ENCODE measurements around the gene TNFRSF8.

TNFRSF8 gene

DNA sequence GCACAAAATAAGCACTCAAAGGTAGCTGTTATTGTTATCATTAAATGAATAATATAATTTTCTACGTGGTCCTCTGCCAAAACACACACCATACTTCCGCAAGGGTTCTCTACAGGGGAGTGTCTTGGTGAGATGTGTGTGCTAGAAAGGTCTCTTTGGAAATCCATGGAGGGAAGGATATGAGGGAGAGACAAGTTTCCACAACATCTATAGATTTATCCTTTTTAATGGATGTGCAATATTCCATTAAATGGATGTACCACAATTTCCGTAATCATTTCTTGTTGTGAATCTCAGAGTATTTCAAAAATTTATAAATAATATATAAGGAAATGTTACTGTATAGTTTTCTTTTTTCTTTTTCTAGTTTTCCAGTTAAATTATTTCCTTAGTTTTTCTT lies 2.6 kb upstream of the TNFRSF8 start:
- no peak for DNase-seq (ENCODE audit: low spot score)

DNA sequence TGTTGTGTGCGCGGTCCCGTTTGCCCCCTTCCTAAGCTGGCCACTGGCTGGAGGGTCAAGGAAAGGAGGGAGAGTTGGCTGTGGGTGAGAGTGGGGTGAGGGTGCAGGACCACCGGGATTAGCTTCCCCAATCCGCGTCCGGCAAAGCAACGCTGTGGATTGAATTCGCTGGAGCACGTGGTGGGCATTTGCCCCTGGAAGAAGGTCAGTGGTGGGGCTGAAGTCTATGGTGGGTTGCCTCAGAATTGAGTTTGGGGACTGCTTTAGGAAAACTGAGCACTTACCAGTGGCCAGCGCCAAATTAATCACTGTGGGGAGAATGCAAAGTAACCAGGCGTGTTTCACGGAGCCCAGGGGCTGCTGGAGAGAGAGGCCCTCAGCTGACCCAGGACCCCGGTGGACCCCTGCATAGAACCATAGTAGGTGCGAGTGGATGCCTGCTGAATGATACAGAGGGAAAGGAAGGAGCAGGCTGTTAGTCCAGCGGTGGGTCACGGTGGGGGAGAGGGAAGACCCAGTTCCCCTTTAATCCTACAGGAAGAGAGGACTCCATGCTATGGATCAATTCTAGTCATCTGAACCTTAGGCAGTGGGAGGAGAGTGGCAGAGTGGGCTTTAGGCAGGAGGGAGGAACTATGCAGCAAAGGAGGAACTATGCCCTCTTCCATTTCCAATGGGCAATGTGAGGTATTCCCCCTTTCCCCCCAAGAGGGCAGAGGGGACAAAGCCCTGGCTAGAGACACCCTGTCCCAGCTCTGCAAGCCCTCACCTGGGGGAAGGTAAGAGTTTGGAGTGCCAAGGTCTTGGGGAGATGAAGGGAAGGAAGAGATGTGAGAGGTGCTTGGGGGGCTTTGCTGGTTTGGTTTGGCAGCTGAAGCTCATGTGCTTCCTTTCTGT lies 1.2 kb downstream of the TNFRSF8 start:
- no peak for DNase-seq (ENCODE audit: low spot score)

DNA sequence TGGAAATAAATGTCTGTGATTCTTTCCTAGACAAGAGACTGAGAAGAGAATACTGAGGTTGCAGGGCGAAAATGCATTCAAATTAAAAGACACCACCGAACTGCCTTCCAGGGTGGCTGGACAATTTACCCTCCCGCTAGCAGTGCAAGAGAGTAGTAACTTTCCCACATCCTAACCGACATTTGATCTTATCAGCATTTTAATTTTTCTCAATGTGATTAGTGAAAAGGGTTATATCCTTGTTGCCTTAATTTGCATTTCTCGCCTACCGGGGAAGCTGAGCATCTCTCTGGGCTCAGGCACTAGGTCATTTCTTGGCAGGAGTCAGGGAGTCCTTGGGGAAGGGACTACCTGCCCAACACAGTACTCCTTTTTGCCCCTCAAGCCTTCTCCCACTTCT lies 2.8 kb downstream of the TNFRSF8 start:
- no peak for DNase-seq (ENCODE audit: low spot score)

DNA sequence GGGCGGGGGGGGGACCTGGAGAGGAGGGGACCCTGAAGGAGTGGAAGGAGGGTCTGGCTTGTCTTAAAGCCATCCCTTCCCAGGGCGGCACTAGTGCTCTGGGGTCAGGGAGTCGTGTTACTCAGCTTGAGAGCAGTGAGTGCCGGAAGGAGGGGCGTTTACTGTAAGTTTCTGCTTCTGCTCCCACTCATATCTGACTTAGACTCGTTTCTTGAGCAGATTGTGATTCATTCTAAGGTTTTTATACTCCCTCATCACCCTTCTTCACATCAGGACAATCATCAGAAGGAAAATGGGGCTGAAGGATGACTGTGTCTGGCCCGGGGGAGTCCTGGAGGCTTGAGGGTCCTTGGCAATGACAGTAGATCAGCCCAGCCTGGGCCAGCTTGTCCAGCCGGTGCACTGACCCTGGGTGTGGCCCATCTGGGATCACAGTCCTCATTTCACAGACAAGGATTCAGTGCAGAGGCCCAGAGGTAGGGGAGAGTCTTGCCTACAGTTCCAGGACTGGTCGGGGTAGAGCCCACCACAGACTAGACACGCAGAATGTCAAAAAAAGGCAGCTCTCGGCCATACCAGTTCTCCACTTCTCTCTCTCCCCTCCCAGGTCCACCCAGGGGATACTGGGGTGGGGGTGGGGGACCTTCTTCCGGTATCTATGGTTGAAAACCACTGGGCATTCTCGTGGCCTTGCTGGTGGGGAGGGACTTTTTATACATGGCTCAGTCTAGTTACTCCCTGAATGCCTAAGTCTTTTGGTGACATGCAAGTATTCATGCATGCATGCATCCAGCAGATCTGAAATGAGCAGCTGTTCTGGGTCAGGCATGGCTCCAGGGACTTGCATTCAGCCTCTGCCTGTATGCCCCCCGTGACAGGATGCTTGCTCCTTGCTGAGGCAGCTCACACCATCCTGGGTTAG lies 5.1 kb downstream of the TNFRSF8 start:
- no peak for DNase-seq (ENCODE audit: low spot score)

DNA sequence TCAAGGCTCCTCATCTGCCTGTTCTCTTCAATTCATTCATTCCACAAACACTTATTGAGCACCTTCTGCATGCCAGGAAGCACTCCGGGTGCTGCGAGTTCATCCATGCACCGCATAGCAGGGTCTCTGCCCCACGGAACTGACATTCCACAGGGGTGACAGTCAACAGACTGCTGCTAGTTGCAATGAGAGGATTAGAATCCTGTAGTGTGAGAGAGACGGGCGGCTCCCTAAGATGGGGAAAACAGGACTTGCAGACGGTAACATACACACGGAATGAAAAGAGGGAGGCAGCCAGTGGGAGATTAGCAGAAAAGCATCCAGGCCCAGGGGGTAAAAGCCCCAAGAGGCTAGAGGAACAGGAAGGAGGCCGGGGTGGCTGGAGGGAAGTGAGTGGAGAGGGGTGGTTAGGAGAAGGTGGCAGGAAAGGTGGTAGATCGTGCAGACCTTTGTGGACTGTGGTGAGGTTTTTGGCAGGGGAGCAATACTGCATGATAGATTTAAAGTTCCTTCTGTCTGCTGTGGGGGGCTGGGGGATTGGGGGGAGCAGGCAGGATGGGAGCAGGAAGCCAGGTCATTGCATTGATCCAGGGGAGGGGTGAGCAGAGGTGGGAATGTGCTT lies 6.6 kb downstream of the TNFRSF8 start:
- DNase-seq (ENCODE audit: low spot score): no peak

DNA sequence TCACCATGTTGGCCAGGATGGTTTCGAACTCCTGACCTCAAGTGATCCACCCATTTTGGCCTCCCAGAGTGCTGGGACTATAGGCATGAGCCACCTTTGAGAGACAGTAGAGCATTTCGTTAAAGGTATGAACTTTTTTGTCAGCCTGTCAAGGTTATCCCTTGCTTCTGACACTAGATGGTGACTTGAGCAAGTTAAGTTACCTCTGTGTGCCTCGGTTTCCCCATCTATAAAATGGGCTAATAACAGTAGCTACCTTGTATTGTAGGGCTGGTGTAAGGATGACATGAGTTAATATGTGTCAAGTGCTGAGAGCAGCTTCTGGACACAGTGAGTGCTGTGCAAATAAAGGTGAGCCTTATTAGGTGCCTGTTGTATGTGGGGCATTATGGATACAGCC lies 8.8 kb downstream of the TNFRSF8 start:
- no peak for DNase-seq (ENCODE audit: low spot score)

DNA sequence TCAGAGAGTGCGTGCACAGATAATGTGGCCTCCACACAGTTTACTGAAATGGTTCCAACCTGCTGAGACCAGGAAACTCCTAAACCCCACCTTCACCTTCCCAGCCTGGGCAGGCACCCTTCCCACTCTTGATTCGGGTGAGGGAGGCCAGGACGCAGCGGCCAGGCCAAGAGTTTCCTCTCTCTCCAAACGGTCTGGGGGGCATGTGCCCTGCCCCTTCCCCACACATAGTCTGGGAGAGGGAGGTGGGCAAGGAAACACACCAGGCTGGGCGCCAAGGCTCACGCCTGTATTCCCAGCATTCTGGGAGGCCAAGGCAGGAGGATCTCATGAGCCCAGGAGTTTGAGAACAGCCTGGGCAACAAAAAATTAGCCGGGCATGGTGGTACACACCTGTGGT lies 9.6 kb downstream of the TNFRSF8 start:
- no peak for DNase-seq (ENCODE audit: low spot score)

DNA sequence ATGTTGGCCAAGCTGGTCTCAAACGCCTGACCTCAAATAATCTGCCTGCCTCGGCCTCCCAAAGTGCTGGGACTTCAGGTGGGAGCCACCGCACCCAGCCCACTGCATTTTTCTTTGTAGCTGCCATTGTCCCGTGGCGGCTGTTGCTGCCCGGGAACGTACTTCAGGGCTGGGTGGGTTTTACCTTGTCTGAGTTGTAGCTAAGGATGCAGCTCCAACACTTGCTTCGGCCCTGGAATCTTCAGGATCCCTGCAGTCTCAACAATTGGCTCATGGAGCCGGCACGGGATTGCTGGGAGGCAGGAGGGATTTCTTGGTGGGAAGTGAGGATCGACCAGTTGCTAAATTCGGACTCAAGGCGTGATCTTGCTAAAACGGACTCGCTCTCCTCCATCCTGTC lies 10.7 kb downstream of the TNFRSF8 start:
- no peak for DNase-seq (ENCODE audit: low spot score)

DNA sequence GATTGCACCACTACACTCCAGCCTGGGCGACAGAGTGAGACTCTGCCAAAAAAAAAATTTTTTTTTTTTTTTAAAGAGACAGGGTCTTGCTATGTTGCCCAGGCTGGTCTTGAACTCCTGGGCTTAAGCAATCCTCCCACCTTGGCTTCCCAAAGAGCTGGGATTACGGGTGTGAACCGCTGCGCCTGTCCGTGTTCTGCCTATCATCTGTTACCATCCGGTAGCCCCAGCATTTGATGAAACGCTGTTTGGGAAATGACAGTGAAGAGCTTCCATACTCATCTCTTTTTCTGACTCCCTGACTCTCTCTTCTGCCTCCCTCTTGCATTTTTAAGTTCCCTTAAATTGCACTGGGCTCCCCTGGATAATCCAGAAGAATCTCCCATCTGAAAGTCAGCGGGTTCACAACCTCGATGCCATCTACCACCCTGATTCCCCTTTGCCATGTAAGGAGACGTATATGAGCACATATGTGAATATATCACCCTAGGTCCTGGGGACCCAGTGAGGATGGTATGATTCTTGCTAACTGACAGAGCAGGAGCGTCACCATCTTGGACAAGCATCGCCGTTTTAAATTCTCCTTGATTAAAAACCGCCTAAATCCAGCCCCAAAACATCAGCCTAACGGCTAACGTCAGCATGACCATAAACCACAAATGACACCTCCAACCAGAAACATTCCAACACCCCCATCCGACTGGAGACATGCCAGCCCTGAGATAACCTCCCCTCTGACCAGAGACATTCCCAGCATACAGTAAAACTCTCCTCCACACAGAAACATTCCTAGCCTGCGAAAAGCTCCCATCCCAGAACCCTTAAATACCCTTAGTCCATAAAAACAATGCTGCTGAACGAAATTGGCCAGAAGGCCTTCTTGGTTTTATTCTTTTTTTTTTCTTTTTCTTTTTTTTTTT lies 12.4 kb downstream of the TNFRSF8 start:
- no peak for DNase-seq (ENCODE audit: low spot score)

DNA sequence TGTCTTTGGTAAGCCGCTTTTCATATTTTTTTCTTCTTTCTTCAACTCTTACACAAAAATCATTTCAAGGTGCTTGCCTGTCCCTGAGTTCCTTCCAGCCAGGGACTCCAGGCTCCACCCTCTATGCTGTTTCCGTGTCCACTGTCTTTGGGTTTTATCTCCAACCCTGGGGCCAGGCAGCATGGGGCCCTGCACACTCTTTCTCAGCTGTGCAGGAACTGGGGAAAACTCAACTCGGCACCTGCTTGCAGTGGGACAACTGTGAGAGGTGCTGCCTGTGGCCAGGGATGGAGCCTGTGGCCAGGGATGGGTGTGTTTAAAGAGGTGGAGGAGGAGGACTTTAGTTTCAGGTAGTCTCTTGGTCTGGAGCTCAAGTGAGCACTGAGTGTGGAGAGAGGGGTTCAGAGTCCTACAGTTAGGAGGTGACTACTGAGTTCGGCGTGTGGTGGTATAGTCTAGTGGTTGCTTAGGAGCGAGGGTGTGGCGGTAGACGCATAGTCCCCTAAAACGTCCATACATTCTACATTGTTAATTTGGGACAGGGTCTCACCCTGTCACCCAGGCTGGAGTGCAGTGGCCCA lies 13.4 kb downstream of the TNFRSF8 start:
- no peak for DNase-seq (ENCODE audit: low spot score)

DNA sequence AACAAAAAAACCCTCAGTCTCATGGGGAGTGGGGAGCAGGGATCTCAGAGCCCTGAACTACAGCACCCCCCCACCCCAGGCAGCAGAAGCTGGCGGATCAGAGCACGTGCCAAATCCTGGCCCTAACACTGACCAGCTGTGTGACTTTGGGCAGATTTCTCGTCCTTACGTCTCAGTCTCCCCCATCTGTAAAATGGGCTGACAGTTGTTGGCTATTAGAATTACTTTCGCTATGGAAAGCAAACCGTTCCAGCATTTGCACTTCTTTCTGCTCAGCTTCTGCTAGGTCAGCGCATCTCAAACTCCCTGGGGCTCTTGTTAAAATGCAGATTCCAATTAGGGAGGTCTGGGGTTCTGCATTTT lies 15.5 kb downstream of the TNFRSF8 start:
- DNase-seq (ENCODE audit: low spot score): no peak

DNA sequence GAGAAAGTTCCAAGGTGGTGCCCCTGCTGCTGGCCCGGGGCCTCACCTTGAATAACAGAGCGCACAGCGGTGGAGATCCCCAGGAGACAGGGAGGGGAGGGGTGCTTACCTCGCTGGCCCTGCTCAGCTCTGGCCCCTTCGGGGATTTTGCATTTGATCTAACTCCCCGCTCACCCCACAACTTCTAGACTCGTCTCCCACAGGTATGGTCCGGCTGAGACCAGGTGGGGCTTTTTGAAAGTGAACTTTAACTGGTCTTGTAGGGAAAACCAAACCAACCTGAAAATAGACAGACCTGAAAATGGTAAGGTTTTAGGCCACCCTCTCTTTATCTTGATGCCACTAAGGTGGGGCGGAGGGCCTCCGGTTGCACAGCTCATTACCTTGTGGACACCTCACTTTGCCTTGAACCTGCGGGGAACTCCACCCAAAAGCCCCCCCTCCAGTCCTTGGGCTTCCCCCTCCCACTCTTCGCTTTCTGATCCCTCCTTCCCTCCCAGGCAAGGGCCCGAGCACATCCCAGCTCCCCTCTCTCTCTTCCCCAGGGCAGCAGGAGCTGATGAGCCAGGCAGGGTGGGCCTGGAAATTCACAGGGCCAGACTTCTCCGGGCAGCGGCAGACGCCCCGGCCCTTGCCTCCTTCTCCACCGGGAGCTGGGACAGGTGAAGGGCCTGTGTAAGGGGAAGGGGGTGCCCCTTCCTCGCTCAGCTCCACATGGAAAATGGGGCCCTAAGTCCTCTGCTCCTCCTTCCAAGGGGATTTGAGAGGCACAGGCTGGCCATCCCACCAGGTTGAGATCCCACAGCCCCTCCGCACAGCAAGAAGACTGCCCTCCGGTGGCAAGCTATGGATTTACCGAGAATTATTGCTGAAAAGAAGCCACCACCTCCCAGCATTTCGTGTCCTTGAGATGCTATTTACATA lies 16.1 kb downstream of the TNFRSF8 start:
- DNase-seq (ENCODE audit: low spot score): peak; percentile 11

DNA sequence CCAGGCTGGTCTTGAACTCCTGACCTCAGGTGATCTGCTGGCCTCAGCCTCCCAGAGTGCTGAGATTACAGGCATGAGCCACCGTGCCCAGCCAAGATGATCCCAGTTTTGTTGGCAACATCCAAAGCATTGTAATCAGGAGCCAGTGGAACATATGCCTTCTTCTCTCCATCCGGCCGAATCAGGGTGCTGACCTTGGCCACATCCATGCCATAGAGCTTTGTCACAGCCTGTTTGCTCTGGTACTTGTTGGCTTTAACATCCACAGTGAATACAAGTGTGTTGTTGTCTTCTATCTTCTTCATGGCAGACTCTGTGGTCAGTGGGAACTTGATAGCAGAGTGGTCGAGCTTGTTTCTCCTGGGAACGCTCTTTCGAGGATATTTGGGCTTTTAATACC lies 17.1 kb downstream of the TNFRSF8 start:
- no peak for DNase-seq (ENCODE audit: low spot score)

DNA sequence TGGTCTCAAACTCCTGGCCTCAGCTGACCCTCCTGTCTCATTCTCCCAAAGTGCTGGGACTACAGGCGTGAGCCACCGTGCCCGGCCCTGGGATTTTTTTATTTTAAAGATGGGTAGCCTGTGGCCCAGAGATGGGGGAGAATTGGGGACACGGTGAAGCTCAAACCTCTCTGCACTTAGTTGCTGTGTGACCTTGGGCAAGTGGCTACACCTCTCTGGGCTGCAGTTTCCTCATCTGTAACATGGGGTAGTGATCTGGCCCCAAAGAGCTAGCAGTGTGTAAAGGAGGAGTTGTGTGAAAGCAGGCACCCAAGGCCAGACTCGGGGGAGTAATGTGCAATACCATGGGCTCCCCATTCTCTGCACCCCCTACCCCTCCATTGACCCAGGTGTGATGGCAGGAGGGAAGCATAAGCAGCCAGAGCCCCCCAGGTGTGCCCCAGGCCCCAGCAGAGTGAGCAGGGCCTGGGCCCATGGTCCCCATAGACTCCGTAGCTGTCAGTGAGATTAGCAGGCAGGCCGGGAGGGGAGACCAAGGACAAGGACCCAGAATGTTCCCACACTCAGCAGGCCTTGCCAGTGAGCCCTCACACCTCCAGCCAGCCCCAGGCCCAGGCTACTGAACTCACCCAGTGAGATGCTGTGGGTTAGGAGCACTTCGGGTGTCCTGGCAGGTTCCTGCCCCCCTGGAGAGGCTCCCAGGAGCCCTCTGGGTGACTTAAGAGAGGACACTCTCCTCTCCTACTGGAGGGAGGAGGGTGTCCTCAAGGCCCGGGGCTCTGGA lies 17.9 kb downstream of the TNFRSF8 start:
- DNase-seq (ENCODE audit: low spot score): no peak

DNA sequence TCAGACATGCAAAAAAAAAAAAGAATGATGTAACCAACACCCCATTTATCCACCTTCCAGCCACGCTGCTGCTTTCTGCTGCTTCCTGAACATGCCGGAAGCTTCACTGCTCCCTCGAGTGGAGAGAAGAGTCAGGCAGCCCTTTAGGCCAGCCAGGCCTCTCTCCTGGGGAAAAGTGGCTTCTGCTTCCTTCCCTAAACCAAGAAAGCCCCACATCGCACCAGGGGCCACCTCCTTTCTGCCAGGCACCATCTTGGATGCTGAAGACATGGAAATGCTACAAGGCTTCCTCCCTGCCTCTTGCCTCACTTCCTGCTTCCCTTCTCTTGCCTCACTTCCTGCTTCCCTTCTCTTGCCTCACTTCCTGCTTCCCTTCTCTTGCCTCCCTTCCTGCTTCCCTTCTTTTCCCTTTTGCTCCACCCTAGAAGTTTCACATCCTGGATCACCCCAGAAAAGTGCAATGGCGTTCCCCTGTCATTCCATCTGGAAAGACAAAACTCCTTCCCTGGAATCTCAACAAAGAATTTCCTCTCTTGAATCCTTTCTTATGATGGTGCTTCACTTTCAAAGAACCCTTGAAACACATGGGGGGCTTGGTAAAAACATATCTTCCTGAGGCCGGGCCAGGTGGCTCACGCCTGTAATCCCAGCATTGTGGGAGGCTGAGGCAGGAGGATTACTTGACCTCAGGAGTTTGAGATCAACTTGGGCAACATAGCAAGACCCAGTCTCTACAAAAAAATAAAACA lies 18.7 kb downstream of the TNFRSF8 start:
- no peak for DNase-seq (ENCODE audit: low spot score)

DNA sequence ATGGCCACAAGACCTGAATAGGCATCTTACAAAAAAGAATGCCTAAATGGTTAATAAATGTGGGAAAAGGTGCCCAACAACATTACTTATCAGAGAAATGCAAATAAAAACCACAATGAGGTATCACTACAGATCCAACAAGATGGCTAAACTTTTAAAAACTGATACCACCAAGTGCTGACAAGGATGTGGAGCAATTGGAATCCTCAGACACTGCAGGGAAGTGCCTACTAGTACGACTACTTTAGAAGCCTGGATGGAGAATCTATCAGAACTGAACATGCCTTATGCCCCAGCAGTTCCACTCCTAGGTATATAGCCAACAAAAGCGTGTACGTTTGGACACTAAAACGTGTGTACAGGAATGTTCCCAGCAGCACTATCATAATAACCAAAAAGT lies 19.9 kb downstream of the TNFRSF8 start:
- no peak for DNase-seq (ENCODE audit: low spot score)

DNA sequence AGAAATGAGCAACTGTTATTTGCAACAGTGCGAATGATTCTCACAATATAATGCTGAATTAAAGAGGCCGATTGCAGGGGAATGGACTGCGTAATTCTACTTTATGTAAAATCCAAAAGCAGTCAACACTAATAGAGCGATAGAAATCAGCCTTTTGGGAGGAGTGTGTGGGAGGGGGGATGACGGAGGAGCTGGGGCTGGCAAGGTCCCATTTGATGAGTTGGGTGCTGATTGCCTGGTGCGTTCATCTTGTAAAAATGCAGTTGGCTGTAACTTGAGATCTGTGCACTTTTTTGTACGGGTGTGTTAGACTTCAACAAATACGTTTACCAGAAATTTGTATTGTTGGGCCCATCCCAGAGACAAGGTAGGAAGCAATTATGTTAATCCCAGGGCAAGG lies 20.7 kb downstream of the TNFRSF8 start:
- no peak for DNase-seq (ENCODE audit: low spot score)

DNA sequence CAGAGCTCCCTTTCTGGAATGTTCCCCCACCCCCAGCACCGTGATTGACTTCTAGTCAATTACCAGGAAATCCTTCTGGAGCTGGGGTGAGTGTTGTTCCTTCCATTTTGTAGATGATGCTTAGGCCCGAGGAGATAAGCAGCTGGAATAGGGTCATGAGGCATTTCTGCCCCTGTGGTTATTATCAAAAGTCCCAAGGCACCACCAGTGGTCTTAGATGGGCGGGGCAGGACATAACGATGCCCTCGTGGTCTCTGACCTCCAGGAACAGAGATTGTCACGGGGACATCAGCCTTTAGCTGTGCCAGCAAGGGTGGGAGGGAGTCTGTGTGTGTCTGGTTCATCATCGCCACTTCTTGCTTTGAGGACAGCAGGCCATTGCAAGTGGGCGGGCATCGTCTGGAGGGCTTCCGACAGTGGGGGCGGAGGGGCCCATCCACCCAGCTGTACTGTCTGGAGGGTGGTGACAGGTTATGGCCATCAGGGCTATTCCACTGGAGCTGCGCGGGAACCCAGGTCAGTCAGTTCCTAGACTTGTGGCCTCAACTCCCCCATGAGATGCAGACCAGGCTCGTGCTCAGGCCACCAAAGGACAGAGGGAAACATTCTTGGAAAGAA lies 22.6 kb downstream of the TNFRSF8 start:
- no peak for DNase-seq (ENCODE audit: low spot score)

All from hematopoietic multipotent progenitor cell treated with erythropoietin and hydrocortisone succinate and interleukin-3 and kit ligand, for 15 days (in vitro differentiated cells).